Hepatocyte (in vitro differentiated cells): ENCODE data around the gene RNASE1. TPM values are rescaled to one million over a fixed set of nuclear protein-coding genes. Genes with fewer than 3 reads are reported as not detected.

Experiments used
- DNase-seq: peaks from one replicate; pipeline ENCODE4 v3.0.0-alpha.2; 2016; ENCODE audit warnings: low spot score
- H2AFZ ChIP-seq: fragments of 200-600 bp; sonication (generic); 2 replicates; pipeline ENCODE4 v1.6.0; 2016; ENCODE audit warnings: antibody characterized with exemption, mild to moderate bottlenecking
- H3K27ac ChIP-seq: fragments of 200-600 bp; sonication (generic); 2 replicates; pipeline ENCODE4 v1.5.1; 2016; ENCODE audit warnings: mild to moderate bottlenecking
- H3K27me3 ChIP-seq: fragments of 200-600 bp; sonication (generic); 2 replicates; pipeline ENCODE4 v1.6.1; 2016
- H3K36me3 ChIP-seq: fragments of 200-600 bp; sonication (generic); replicated peaks from 2 replicates; pipeline ENCODE4 v1.5.1; 2016; ENCODE audit warnings: low read depth; ENCODE audit not compliant: insufficient read depth
- H3K4me1 ChIP-seq: fragments of 200-600 bp; sonication (generic); 2 replicates; pipeline ENCODE4 v1.5.1; 2016; ENCODE audit warnings: mild to moderate bottlenecking, moderate library complexity; ENCODE audit not compliant: insufficient read depth
- H3K4me2 ChIP-seq: fragments of 200-600 bp; sonication (generic); 2 replicates; pipeline ENCODE4 v1.6.0; 2016
- H3K4me3 ChIP-seq: fragments of 200-600 bp; sonication (generic); 2 replicates; pipeline ENCODE4 v1.5.1; 2016; ENCODE audit warnings: mild to moderate bottlenecking
- H3K79me2 ChIP-seq: fragments of 200-600 bp; sonication (generic); 2 replicates; pipeline ENCODE4 v1.6.0; 2017; ENCODE audit warnings: mild to moderate bottlenecking
- H3K9me2 ChIP-seq: fragments of 200-600 bp; sonication (generic); replicated peaks from 2 replicates; pipeline ENCODE4 v1.6.0; 2017; ENCODE audit warnings: mild to moderate bottlenecking; ENCODE audit not compliant: insufficient read depth
- H3K9me3 ChIP-seq: fragments of 200-600 bp; sonication (generic); 2 replicates; pipeline ENCODE4 v1.5.1; 2016; ENCODE audit warnings: low read depth, mild to moderate bottlenecking
- H4K20me1 ChIP-seq: fragments of 200-600 bp; sonication (generic); 2 replicates; pipeline ENCODE4 v1.6.0; 2016; ENCODE audit warnings: mild to moderate bottlenecking; ENCODE audit not compliant: insufficient read depth, poor library complexity, severe bottlenecking
- EZH2 ChIP-seq: fragments of 200-600 bp; sonication (generic); IDR thresholded peaks from 2 replicates; pipeline ENCODE4 v1.6.1; 2016; ENCODE audit warnings: antibody characterized with exemption, mild to moderate bottlenecking, borderline replicate concordance
- EZH2phosphoT487 ChIP-seq: fragments of 200-600 bp; sonication (generic); IDR thresholded peaks from one replicate; pipeline ENCODE4 v1.6.1; 2018; ENCODE audit warnings: antibody characterized with exemption, mild to moderate bottlenecking, low read depth, moderate library complexity; ENCODE audit not compliant: unreplicated experiment, severe bottlenecking
- WGBS: methylation state at CpG from one replicate; pipeline ENCODE4 v1.1.6; 2016; ENCODE audit warnings: low lambda C conversion rate; ENCODE audit errors: missing lambda C conversion rate; 5-methylcytosine and 5-hydroxymethylcytosine counted together
- polyA plus RNA-seq: library from polyadenylated mRNA; unstranded; fragments of >200 nt; fragmentation: Nextera tagmentation; extraction: Ambion mirVana; gene quantifications from 2 replicates; pipeline ENCODE4 v1.2.1, GENCODE V29; 2016
- total RNA-seq: library from RNA; depleted of rRNA; stranded (reverse); fragments of >200 nt; gene quantifications from 2 replicates; pipeline ENCODE4 v1.2.3, GENCODE V29; 2014
- TF ChIP-seq, protein P1 (sequence below): fragments of 200-600 bp; sonication (generic); IDR thresholded peaks from 2 replicates; pipeline ENCODE4 v1.5.1; 2016; ENCODE audit warnings: antibody characterized with exemption, mild to moderate bottlenecking; ENCODE audit not compliant: poor library complexity

RNASE1 gene
- total and polyA plus RNA-seq, 2 experiments from 2014 or later, result 61.0 to 135 TPM

- WGBS, result 87% methylated on average over 13 of the region's 13 CpGs
- Histone ChIP-seq H3K9me3 (no peaks in the 10 kb centered on the region), H3K4me2 (no peak overlapping the region), H3K4me3 (no peak overlapping the region), H3K27ac (no peak overlapping the region), H3K79me2 (no peaks in the 10 kb centered on the region), H3K4me1 (no peaks in the 10 kb centered on the region), H3K36me3 (no peaks in the 10 kb centered on the region), H2AFZ (no peak overlapping the region), H3K9me2 (no peaks in the 10 kb centered on the region), H4K20me1 (no peaks in the 10 kb centered on the region), H3K27me3 (no peaks in the 10 kb centered on the region)
- no peak for DNase-seq
- TF ChIP-seq, protein P1, sequence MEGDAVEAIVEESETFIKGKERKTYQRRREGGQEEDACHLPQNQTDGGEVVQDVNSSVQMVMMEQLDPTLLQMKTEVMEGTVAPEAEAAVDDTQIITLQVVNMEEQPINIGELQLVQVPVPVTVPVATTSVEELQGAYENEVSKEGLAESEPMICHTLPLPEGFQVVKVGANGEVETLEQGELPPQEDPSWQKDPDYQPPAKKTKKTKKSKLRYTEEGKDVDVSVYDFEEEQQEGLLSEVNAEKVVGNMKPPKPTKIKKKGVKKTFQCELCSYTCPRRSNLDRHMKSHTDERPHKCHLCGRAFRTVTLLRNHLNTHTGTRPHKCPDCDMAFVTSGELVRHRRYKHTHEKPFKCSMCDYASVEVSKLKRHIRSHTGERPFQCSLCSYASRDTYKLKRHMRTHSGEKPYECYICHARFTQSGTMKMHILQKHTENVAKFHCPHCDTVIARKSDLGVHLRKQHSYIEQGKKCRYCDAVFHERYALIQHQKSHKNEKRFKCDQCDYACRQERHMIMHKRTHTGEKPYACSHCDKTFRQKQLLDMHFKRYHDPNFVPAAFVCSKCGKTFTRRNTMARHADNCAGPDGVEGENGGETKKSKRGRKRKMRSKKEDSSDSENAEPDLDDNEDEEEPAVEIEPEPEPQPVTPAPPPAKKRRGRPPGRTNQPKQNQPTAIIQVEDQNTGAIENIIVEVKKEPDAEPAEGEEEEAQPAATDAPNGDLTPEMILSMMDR, result no peak
- no peak for TF ChIP-seq EZH2phosphoT487
- no peak for TF ChIP-seq EZH2
Observed at GRCh38 chr14:20790464-20791116, 12.1 kb downstream of the RNASE1 start.

DNA sequence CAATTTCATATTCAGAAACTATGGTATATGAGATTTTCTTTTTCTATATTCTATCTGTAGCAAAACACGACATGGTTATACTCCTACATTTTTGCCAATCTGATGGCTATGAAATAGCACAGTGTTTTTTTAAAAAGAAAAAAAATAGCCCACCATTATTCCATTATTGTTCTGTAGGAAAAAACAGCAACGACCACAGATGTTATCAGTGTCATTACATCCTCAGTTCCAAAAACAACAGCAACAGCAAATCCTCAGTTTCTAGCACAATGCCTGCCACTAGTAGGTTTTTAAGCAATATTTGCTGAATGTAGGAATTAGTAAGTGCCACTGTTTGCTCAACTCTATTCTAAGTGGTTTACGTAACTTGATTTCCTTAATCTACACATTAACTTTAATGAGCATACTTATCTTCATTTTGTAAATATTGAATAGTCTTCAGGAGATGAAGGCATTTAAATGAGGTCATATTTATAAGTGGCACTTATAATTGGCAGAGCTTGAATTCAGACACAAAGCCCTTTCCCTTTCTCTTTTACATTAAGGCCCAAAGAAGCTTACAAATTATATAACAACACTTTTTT lies 13.3 kb downstream of the RNASE1 start:
- Histone ChIP-seq H2AFZ (no peak overlapping the region), H3K4me1 (no peaks in the 10 kb centered on the region), H3K36me3 (no peaks in the 10 kb centered on the region), H3K79me2 (no peaks in the 10 kb centered on the region), H3K4me2 (no peak overlapping the region), H3K4me3 (no peak overlapping the region), H3K9me2 (no peaks in the 10 kb centered on the region), H3K27ac (no peak overlapping the region), H4K20me1 (no peaks in the 10 kb centered on the region), H3K27me3 (no peaks in the 10 kb centered on the region), H3K9me3 (no peaks in the 10 kb centered on the region)
- 61% methylated on average over 3 of the region's 3 CpGs for WGBS
- DNase-seq, result no peak
- TF ChIP-seq, protein P1, result no peak
- no peak for TF ChIP-seq EZH2
- no peak for TF ChIP-seq EZH2phosphoT487

DNA sequence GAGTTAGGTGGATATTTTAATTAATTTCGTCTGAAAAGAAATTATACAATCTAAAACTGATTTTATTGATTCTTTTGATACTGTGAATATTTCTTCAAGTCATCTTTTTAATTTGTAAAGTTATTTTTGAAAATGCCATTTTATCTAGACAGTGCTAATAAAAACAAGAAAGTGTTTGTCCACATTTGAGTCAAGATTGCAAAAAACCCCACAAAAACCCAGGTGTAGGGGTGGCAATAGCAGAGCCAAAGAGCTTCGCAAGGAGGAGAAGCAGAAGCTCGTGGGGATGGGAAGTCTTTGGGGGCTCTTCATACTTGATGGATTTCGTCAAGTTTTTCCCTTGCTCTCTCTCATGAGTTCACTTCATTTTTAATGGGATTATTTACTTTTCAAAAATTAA lies 15.6 kb downstream of the RNASE1 start:
- no peak overlapping the region for H3K4me3 ChIP-seq

More for the DNA sequence above, 15.6 kb downstream of the RNASE1 start:
- no peak for DNase-seq
- Histone ChIP-seq H2AFZ (no peak overlapping the region), H3K36me3 (no peaks in the 10 kb centered on the region), H3K27me3 (no peaks in the 10 kb centered on the region), H3K4me1 (peaks cover 4% of the 10 kb centered on the region), H3K27ac (no peak overlapping the region), H3K9me2 (no peaks in the 10 kb centered on the region), H4K20me1 (no peaks in the 10 kb centered on the region), H3K79me2 (no peaks in the 10 kb centered on the region), H3K9me3 (no peaks in the 10 kb centered on the region), H3K4me2 (no peak overlapping the region)
- 80% methylated on average over 4 of the region's 4 CpGs for WGBS
- TF ChIP-seq EZH2, result no peak
- TF ChIP-seq, protein P1, result no peak
- TF ChIP-seq EZH2phosphoT487, result no peak
